Esophagus squamous epithelium (tissue), 4 donors: Measurements from ENCODE around the gene CDH20.

Source experiments
- CTCF ChIP-seq, 6 experiments: fragments of 450-650 bp in 4 of 6; fragments of 200-600 bp in 2 of 6; sonication (generic) in 2 of 6; IDR thresholded peaks; one replicate each; pipeline ENCODE4 v1.5.1; 2016 to 2019; ENCODE audit warnings: antibody characterized with exemption in 6 of 6, mild to moderate bottlenecking in 4 of 6, moderate library complexity in 4 of 6
- POLR2A ChIP-seq, 4 donors: fragments of 450-650 bp; IDR thresholded peaks; one replicate each; pipeline ENCODE4 v1.6.1; 2017; ENCODE audit warnings: antibody characterized with exemption in 4 of 4, mild to moderate bottlenecking in 4 of 4, moderate library complexity in 3 of 4

GRCh38 chr18:61308795-61309393 is 24.3 kb upstream of the CDH20 start:
- TF ChIP-seq CTCF (IDR thresholded peaks at IDR 0.05) = no peak
- TF ChIP-seq POLR2A (IDR thresholded peaks at IDR 0.05) = no peak
